GM19395 (cell line): Measurements from ENCODE around the gene CASZ1.

Experiments used
- ATAC-seq: cut with Tn5 transposase; IDR thresholded peaks from one replicate; pipeline ENCODE4 v1.9.1; 2021; ENCODE audit warnings: mild to moderate bottlenecking, moderate library complexity; ENCODE audit not compliant: unreplicated experiment

Gene CASZ1

DNA sequence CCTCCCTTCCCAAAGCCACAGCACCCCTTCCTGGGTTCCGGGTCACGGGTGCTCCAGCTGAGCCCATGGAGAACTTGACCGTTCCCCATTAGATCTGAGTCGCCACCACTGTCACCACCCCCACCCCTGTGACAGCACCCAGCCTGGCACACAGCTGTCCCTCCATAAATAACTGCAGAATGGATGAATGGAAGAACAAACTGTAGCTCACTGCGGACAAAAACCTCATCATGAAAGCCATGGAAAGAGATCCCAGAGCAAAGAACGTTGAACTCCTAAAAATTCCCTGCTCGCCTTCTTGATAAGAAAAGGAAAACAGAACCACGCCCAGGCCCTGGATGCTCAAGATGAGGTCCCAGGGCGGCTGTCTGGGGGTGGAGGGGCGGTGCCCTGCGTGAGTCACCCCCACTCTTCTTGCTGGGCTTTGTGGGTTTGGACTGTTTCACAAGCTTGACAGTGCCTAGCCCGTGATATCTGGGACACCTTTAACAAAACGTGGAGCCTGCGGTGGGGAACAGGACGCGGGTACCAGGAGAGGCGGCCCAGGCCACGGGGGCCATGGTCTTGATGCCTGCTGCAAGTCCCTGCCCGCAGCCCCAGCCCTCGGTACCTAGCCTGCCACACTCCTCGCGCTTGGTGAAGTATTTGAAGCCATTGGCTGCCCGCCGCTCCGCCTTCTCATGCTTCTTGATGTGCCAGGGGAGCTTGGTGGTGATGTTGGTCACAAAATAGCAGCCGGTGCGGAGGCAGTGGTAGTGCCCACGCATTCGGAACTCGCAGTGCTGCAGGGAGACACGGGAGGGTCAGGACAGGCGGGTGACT is 151.9 kb downstream of the CASZ1 start:
- no peak for ATAC-seq

- no peak for ATAC-seq
Measured at GRCh38 chr1:10643607-10644306, 152.7 kb downstream of the CASZ1 start.

- no peak for ATAC-seq
Measured at GRCh38 chr1:10642403-10643080, 153.9 kb downstream of the CASZ1 start.

- no peak for ATAC-seq
Measured at GRCh38 chr1:10641976-10642375, 154.5 kb downstream of the CASZ1 start.

DNA sequence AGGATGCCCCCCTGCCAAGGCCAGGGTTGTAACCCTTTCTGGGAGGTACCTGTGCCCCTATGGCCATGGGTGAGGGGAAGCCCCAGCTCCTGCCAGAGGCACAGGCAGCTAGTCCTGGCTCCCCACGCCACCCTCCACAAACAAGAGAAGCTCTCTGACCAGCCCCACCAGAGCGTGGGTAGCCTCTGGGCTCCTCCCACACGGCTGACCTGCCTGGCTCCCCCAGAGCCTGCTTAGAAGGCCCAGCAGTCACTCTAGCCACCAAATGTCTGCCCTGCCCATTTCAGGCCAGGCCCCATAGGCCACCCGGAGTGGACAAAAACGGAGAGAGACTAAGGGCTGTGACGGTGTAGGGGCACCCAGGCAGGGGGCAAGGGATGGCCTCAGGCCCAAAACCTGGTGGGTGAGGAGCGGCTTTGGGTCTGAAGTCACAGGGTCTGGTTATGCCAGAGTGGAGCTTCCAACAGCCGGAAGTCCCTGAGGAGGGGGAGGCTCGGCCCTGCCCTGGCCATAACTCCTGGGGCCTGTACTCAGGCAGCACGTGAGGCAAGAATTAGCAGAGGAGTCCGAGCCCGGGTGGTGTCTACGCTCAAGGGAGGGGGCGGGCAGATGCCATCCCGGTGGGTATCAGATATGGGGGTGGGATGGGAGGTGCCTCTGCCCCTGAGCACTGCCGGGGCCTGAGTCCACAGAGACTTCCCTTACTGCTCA is 155.4 kb downstream of the CASZ1 start:
- ATAC-seq, result no peak

DNA sequence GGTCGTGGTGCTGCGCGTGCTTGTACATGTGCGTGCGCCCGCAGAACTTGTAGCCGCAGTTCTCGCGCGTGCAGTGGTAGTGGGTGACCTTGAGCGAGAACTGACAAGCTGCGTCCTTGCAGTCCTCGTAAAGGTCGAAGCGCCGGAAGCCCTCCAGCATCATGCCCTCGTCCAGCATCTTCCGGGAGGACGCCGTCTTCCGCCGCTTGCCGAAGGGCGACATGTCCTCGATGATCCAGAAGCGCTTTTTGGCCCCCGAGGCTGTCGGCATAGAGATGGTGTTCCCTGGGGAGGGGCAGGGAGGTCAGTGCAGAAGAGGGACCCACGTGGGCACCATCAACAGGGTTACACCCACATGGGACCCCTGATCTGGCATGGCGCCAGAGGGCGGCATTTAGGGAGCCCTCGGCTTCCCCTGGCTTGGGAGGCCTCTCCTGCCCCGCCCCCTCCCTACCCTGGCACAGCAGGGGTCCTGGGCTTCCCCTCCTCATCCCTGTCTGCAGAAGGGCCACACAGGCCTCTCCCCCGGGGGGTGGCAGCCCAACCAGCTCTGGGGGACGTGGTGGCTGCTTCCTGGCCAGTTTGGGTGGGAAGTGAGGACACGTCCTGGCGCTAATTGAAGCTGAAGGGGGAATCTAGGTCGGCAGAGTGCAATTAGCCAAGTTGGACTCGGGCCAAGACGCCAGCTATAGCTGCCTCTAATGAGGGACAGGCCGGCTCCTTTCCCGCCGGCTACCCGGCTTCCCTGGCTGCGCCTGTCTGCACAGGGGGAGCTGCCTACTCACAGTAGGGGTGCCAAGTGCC is 156.5 kb downstream of the CASZ1 start:
- ATAC-seq, result no peak

DNA sequence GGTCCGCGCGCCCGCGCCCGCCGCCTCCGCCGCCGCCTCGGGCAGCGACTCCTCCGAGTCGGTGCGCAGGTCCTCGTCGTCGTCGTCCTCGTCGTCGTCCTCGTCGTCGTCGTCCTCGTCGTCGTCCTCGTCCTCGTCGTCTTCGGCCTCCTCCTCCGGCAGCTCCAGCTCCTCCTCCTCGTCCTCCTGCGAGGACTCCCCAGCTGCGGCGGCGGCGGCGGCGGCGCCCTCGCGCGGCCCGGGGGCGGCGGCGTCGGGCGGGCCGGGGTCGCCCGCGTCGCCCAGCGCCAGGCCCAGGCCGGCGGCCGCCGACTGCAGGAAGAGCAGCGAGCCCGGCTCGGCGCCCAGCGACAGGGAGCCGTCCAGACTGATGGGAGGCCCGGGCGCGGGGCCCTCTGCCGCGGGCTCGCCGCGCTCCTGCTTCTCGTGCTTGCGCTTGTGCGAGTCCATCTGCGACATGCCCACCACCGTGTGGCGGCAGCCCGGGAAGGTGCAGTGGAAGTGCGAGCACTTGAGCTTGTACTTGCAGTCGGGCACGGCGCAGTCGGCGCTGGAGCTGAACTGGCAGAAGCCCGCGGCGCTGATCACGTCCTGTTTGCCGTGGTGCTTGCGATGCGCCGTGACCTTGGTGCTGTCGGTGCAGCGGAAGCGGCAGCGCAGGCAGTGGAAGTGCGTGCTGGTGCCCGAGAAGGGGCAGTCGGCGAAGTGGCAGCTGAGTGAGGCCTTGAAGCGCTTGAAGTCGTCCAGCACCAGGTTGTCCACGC is 157.3 kb downstream of the CASZ1 start:
- ATAC-seq, result no peak

DNA sequence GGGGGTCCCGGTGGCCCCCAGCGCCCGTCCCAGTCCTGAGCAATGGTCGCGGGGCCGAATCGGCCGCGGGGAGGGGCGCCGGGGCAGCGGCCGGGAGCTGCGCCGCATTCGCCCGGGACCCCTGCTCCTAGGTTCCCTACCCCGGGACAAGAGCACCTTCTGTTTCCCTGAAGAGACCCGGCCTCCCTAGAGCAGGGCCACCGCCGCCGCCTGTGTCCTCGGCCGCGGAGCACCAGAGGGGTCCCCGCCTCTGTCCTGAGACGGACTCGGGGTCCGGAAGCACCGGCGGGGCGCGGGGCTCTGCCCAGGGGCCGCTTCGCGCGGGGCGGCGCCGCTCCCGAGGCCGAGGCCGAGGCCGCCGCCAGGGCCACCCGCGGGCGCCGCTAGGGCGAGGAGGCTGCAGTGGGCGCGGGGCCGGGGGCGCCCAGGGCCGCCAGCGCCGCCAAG is 157.9 kb downstream of the CASZ1 start:
- no peak for ATAC-seq

GRCh38 chr1:10637834-10638558 is 158.4 kb downstream of the CASZ1 start:
- no peak for ATAC-seq

DNA sequence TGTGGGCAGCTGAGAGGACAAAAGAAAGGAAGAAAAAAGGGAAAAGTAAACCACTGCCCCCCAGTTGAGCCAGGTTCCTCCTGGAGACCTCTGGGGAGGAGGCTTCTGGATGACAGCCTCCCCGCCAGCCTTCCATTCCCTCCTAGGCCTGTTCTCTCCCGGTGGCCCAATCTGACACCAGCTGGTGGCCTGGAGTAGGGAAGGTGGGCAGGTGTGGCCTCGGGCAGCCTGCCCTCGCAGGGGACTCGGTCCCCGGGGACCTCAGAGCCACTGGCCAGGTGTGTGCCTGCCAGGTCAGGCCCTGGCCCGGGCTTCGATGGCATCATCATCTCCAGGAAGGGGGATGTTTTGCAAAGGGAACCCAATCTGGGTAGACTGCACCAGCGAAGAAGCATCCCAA is 159.0 kb downstream of the CASZ1 start:
- ATAC-seq, result no peak

DNA sequence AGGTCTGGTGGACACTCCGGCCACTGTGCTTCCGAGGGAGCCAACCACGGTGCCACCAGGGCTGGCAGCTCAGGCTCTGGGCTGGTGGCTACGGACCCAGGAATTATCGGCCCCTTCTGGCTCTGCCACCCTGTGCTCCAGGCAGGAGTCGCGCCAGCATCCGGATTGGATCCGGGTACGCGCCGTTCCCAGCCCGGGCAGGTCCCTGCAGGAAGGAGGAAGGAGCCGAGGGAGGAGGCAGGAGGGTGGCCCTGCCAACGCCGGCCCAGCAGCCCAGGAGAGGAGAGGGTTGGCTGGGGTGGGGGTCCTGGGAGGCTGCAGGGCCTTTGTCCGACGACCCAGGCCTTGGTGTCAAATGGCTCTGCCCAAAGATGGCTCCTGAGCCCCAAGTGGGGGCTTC is 160.5 kb downstream of the CASZ1 start:
- no peak for ATAC-seq

GRCh38 chr1:10635085-10635896 is 161.2 kb downstream of the CASZ1 start:
- no peak for ATAC-seq

GRCh38 chr1:10634428-10635084 is 161.9 kb downstream of the CASZ1 start:
- no peak for ATAC-seq

- no peak for ATAC-seq
Measured at GRCh38 chr1:10634075-10634427, 162.4 kb downstream of the CASZ1 start.

DNA sequence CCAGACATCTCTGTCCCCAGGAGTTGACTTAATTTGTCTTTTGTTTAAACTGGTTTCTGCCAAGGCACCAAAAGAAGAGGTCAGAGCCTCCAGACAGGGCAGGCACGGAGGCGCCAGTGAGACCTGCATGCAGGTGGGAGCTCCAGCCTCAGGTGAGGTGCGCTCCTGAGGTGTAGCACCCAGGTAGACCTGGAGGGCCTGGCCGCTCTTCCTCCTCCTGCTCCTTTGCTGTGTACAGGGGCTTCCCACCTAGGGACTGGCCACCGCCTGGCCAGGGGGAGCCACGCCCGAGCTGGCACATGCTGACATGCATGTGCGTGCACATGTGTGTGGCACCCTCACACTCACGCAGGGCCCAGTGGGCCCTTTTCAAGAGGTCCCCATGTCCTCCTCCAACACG is 163.0 kb downstream of the CASZ1 start:
- ATAC-seq, result no peak

DNA sequence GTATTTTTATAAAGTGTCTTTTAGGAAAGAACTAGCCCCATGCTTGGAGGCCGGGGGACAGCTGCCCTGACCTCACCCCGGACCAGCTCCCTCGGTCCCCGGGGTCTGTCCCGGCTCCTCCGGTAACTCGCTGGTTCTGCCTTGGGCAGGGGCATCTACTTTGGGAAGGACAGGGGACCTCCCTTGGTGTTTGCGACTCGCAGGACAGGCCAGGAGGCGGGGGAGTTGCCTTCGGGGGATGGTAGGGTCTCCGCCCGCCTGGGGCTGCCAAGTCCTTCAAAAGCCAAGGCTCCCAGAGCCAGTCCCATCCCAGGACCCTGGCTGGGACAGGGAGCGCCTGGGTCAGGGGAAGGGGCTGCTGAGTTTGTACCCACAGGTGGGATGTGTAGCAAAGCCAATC is 163.8 kb downstream of the CASZ1 start:
- ATAC-seq, result no peak

GRCh38 chr1:10631811-10632593 is 164.4 kb downstream of the CASZ1 start:
- ATAC-seq, result no peak
